Pulmonary artery endothelial cell (primary cell): Measurements from ENCODE around the gene IL20RA. TPM values are rescaled to one million over a fixed set of nuclear protein-coding genes. Genes with fewer than 3 reads are reported as not detected.

Experiments used
- total RNA-seq: library from RNA; depleted of rRNA; stranded (reverse); fragments of >200 nt; gene quantifications from 2 replicates; pipeline ENCODE4 v1.2.3, GENCODE V29; 2014

Gene IL20RA
- total RNA-seq, 1 donor from 2014 or later, result under 0.01 TPM

Other genes with a start within 250 kb of the IL20RA start
- gene PEX7, start 222.4 kb downstream of the IL20RA start, total RNA-seq, result 4.8 and 7.9 TPM in 2 replicates
- not detected in 2 replicates for gene SLC35D3, start 122.7 kb downstream of the IL20RA start, total RNA-seq
- gene IL22RA2, start 128.7 kb upstream of the IL20RA start, total RNA-seq, result not detected in 2 replicates
- gene IFNGR1, start 174.4 kb upstream of the IL20RA start, total RNA-seq, result 64.4 and 79.1 TPM in 2 replicates